ENCODE results near the gene MAML2. TPM values are rescaled to one million over a fixed set of nuclear protein-coding genes. Genes with fewer than 3 reads are reported as not detected.

The MAML2 gene
- total and polyA plus RNA-seq, 4 donors: 0.56 to 2.1 (median 1.4) TPM

- Histone ChIP-seq H3K4me1 (ENCODE audit: control insufficient read depth in 4 of 4, insufficient read depth in 4 of 4, low read length in 3 of 4) (peaks cover 0 to 2% (median 0%) of the 10 kb centered on the region in 4 donors), H3K36me3 (ENCODE audit: control insufficient read depth in 4 of 4, insufficient read depth in 3 of 4, low read depth in 1 of 4, low read length in 3 of 4) (no peaks in the 10 kb centered on the region), H3K27ac (ENCODE audit: low read depth in 1 of 2, low read length in 2 of 2) (peak overlapping the region; percentile 31 to 83), H3K9me3 (ENCODE audit: control insufficient read depth in 4 of 4, low read length in 3 of 4) (no peaks in the 10 kb centered on the region), H3K9ac (ENCODE audit: low read depth in 1 of 2, low read length in 2 of 2) (peak overlapping the region in 1 of 2 donors; percentile 6), H3K27me3 (ENCODE audit: control insufficient read depth in 4 of 4, insufficient read depth in 4 of 4, low read length in 3 of 4) (no peaks in the 10 kb centered on the region), H3K4me3 (ENCODE audit: low read depth in 1 of 3, low read length in 3 of 3) (no peak overlapping the region)
- TF ChIP-seq JUND (IDR thresholded peaks at IDR 0.05) (no peak), MAX (IDR thresholded peaks at IDR 0.05) (no peak), FOXA1 (IDR thresholded peaks at IDR 0.05) (no peak), ATF3 (IDR thresholded peaks at IDR 0.05) (no peak), GABPA (IDR thresholded peaks at IDR 0.05 in 1 of 2, conservative IDR thresholded peaks at IDR 0.05 in 1 of 2) (no peak), TAF1 (conservative IDR thresholded peaks at IDR 0.05) (no peak), REST (IDR thresholded peaks at IDR 0.05) (no peak), RAD21 (IDR thresholded peaks at IDR 0.05) (no peak), FOXA2 (IDR thresholded peaks at IDR 0.05) (no peak), NR2F2 (IDR thresholded peaks at IDR 0.05) (no peak), EGR1 (IDR thresholded peaks at IDR 0.05; ENCODE audit: low read depth in 2 of 2) (no peak), HNF4G (IDR thresholded peaks at IDR 0.05) (no peak)
- DNase-seq (ENCODE audit: low spot score): no peak
Measured at GRCh38 chr11:96157517-96157873, 185.5 kb downstream of the MAML2 start.

- DNase-seq (ENCODE audit: low spot score): no peak
- no peaks in the 10 kb centered on the region for H3K27me3 ChIP-seq (ENCODE audit: control insufficient read depth in 4 of 4, insufficient read depth in 4 of 4, low read length in 3 of 4)
- no peaks in the 10 kb centered on the region for H3K9me3 ChIP-seq (ENCODE audit: control insufficient read depth in 4 of 4, low read length in 3 of 4)
- H3K27ac ChIP-seq (ENCODE audit: low read depth in 1 of 2, low read length in 2 of 2): peak overlapping the region; percentile 31 to 83
- H3K9ac ChIP-seq (ENCODE audit: low read depth in 1 of 2, low read length in 2 of 2): no peak overlapping the region
- H3K4me3 ChIP-seq (ENCODE audit: low read depth in 1 of 3, low read length in 3 of 3): no peak overlapping the region
- TF ChIP-seq MAX (IDR thresholded peaks at IDR 0.05) (no peak), JUND (IDR thresholded peaks at IDR 0.05) (no peak), HNF4G (IDR thresholded peaks at IDR 0.05) (no peak), ATF3 (IDR thresholded peaks at IDR 0.05) (no peak), NR2F2 (IDR thresholded peaks at IDR 0.05) (no peak), RXRA (IDR thresholded peaks at IDR 0.05) (no peak), ZBTB33 (IDR thresholded peaks at IDR 0.05) (no peak), RAD21 (IDR thresholded peaks at IDR 0.05) (no peak), YY1 (IDR thresholded peaks at IDR 0.05) (no peak), TAF1 (conservative IDR thresholded peaks at IDR 0.05) (no peak), EGR1 (IDR thresholded peaks at IDR 0.05; ENCODE audit: low read depth in 2 of 2) (no peak), REST (IDR thresholded peaks at IDR 0.05) (no peak), GABPA (IDR thresholded peaks at IDR 0.05 in 1 of 2, conservative IDR thresholded peaks at IDR 0.05 in 1 of 2) (no peak), SP1 (IDR thresholded peaks at IDR 0.05) (no peak), HNF4A (conservative IDR thresholded peaks at IDR 0.05) (no peak), CTCF (IDR thresholded peaks at IDR 0.05; ENCODE audit: low read depth, low read length, missing input control) (no peak), FOXA1 (IDR thresholded peaks at IDR 0.05) (no peak), FOXA2 (IDR thresholded peaks at IDR 0.05) (no peak)
- WGBS: 64% methylated on average over 3 of the region's 3 CpGs
- peaks cover 0 to 2% (median 0%) of the 10 kb centered on the region in 4 donors for H3K4me1 ChIP-seq (ENCODE audit: control insufficient read depth in 4 of 4, insufficient read depth in 4 of 4, low read length in 3 of 4)
- H3K36me3 ChIP-seq (ENCODE audit: control insufficient read depth in 4 of 4, insufficient read depth in 3 of 4, low read depth in 1 of 4, low read length in 3 of 4): no peaks in the 10 kb centered on the region
Measured at GRCh38 chr11:96156379-96156722, 186.6 kb downstream of the MAML2 start.

All from liver (tissue), 9 donors.